Endothelial cell of umbilical vein (primary cell): ENCODE data around the gene DDRGK1. TPM values are rescaled to one million over a fixed set of nuclear protein-coding genes. Genes with fewer than 3 reads are reported as not detected.

Experiments used
- BruUV-seq: library from RNA; stranded (reverse); fragments of 400-500 nt; replicated peaks from 2 replicates; lab custom pipeline; 2021; lab: Mats Ljungman, UMichigan
- CTCF ChIA-PET: fragments of 300-600, 350-600 bp; sonication (Branson Sonifier 250); formaldehyde crosslinking; loops from one replicate; lab custom pipeline; 2021; ENCODE audit warnings: antibody characterized with exemption, inconsistent platforms; lab: Charles Lee
- POLR2A ChIA-PET: fragments of 300-600, 350-600 bp; sonication (Branson Sonifier 250); formaldehyde crosslinking; loops from one replicate; lab custom pipeline; 2021; ENCODE audit warnings: antibody characterized with exemption, inconsistent platforms; lab: Charles Lee
- DNase-seq: peaks from one replicate; pipeline ENCODE4 v3.0.0-alpha.2; 2011; ENCODE audit warnings: low read depth, low spot score
- FAIRE-seq: peaks from 2 replicates; lab custom pipeline; 2011; peaks lifted over from hg19 to GRCh38; lab: Jason Lieb, UNC
- H2AFZ ChIP-seq: 2 replicates; pipeline ENCODE4 v1.6.0; 2012; ENCODE audit warnings: low read depth, low read length, control low read depth, inconsistent platforms
- H3K27ac ChIP-seq: 2 replicates; pipeline ENCODE4 v1.5.1; 2011; ENCODE audit warnings: low read depth, mild to moderate bottlenecking, control low read depth, low read length, moderate library complexity; ENCODE audit not compliant: insufficient read depth
- H3K27me3 ChIP-seq, 2 experiments: 2 replicates each; pipeline versions ENCODE4 v1.6.0 to v1.6.1; 2011; ENCODE audit warnings: low read length in 2 of 2, mixed read lengths in 1 of 2; ENCODE audit not compliant: control insufficient read depth in 2 of 2, insufficient read depth in 2 of 2
- H3K36me3 ChIP-seq, 2 experiments: 2 replicates in 1 of 2; 3 replicates in 1 of 2; pipeline ENCODE4 v1.5.1; 2011; ENCODE audit warnings: low read length in 2 of 2, mild to moderate bottlenecking in 1 of 2, moderate library complexity in 1 of 2; ENCODE audit not compliant: control insufficient read depth in 2 of 2, insufficient read depth in 2 of 2; ENCODE audit errors: extremely low read depth in 1 of 2
- H3K4me1 ChIP-seq: 3 replicates; pipeline ENCODE4 v1.5.1; 2011; ENCODE audit warnings: mild to moderate bottlenecking, low read length; ENCODE audit not compliant: control insufficient read depth, insufficient read depth; ENCODE audit errors: extremely low read depth
- H3K4me2 ChIP-seq: 2 replicates; pipeline ENCODE4 v1.6.1; 2011; ENCODE audit warnings: low read length, control low read depth, mixed read lengths; ENCODE audit not compliant: insufficient read depth
- H3K4me3 ChIP-seq, 3 experiments: fragments of 200-600 bp in 1 of 3; sonication (generic), shearing (Covaris generic) in 1 of 3; replicated peaks in 1 of 3; 2 replicates each; pipeline ENCODE4 v1.5.1; 2011 to 2016; ENCODE audit warnings: control low read depth in 3 of 3, low read length in 3 of 3, mild to moderate bottlenecking in 2 of 3, inconsistent platforms in 1 of 3, low read depth in 1 of 3, moderate library complexity in 1 of 3; ENCODE audit not compliant: insufficient read depth in 1 of 3
- H3K79me2 ChIP-seq: 2 replicates; pipeline ENCODE4 v1.6.0; 2012; ENCODE audit warnings: low read length, inconsistent platforms; ENCODE audit not compliant: control insufficient read depth, insufficient read depth
- H3K9ac ChIP-seq: replicated peaks from 2 replicates; pipeline ENCODE3; 2011; ENCODE audit warnings: low read length, control low read depth; ENCODE audit not compliant: insufficient read depth; ENCODE audit errors: extremely low read depth
- H3K9me1 ChIP-seq: replicated peaks from 3 replicates; pipeline ENCODE4 v1.6.0; 2011; ENCODE audit warnings: mild to moderate bottlenecking, low read length; ENCODE audit not compliant: control insufficient read depth, insufficient read depth; ENCODE audit errors: extremely low read depth
- H3K9me3 ChIP-seq: replicated peaks from 2 replicates; pipeline ENCODE4 v1.5.1; 2012; ENCODE audit warnings: low read length, inconsistent platforms; ENCODE audit not compliant: control insufficient read depth, insufficient read depth
- H4K20me1 ChIP-seq: replicated peaks from 2 replicates; pipeline ENCODE3; 2011; ENCODE audit warnings: mild to moderate bottlenecking, low read length; ENCODE audit not compliant: control insufficient read depth, insufficient read depth; ENCODE audit errors: extremely low read depth
- CTCF ChIP-seq, 2 donors: IDR thresholded peaks; 1 replicate in 1 of 2; 2 replicates in 1 of 2; pipeline ENCODE4 v1.5.1; 2011; ENCODE audit warnings: low read length in 2 of 2, mild to moderate bottlenecking in 2 of 2, moderate library complexity in 2 of 2, control low read depth in 1 of 2, inconsistent platforms in 1 of 2, low read depth in 1 of 2; ENCODE audit not compliant: insufficient read depth in 1 of 2; ENCODE audit errors: extremely low read depth in 1 of 2
- EZH2 ChIP-seq: IDR thresholded peaks from 2 replicates; pipeline ENCODE4 v1.6.1; 2012; ENCODE audit warnings: borderline replicate concordance, low read depth, mild to moderate bottlenecking, moderate library complexity, low read length, inconsistent platforms; ENCODE audit not compliant: severe bottlenecking
- FOS ChIP-seq: IDR thresholded peaks from 2 replicates; pipeline ENCODE4 v1.6.1; 2011; ENCODE audit warnings: mild to moderate bottlenecking, low read length, moderate library complexity, borderline replicate concordance; ENCODE audit not compliant: insufficient read depth
- GATA2 ChIP-seq: IDR thresholded peaks from 2 replicates; pipeline ENCODE4 v1.7.0; 2011; ENCODE audit warnings: low read depth, mild to moderate bottlenecking, moderate library complexity, mixed read lengths, low read length; ENCODE audit not compliant: insufficient read length, insufficient read depth
- JUN ChIP-seq: IDR thresholded peaks from 2 replicates; pipeline ENCODE4 v1.6.1; 2011; ENCODE audit warnings: borderline replicate concordance, low read depth; ENCODE audit not compliant: insufficient read length, insufficient read depth
- MAX ChIP-seq: IDR thresholded peaks from 2 replicates; pipeline ENCODE4 v1.6.1; 2011; ENCODE audit not compliant: insufficient read depth, insufficient read length
- MYC ChIP-seq: IDR thresholded peaks from one replicate; pipeline ENCODE4 v1.6.1; 2011; ENCODE audit warnings: mild to moderate bottlenecking, low read depth, low read length
- POLR2A ChIP-seq: IDR thresholded peaks from 2 replicates; pipeline ENCODE4 v1.6.1; 2012; ENCODE audit warnings: low read depth, mild to moderate bottlenecking, control low read depth, low read length
- POLR2AphosphoS5 ChIP-seq: IDR thresholded peaks from 2 replicates; pipeline ENCODE4 v1.6.1; 2012; ENCODE audit warnings: low read depth, mild to moderate bottlenecking, control low read depth, low read length, moderate library complexity; ENCODE audit not compliant: insufficient read depth
- dilution Hi-C: fragments of 300-500 bp; cut with MboI; formaldehyde crosslinking; loops from one replicate; pipeline ENCODE4 v1.15.0; 2019; ENCODE audit warnings: low sequenced_read_pairs; ENCODE audit not compliant: extremely low pct_ligation_motif_present
- intact Hi-C: fragments of 100-400 bp; cut with micrococcal nuclease; formaldehyde crosslinking; loops from one replicate; pipeline ENCODE4 v1.10.0; 2022
- polyA plus RNA-seq, 4 experiments: library from polyadenylated mRNA; depleted of rRNA in 3 of 4; stranded (reverse) in 3 of 4; unstranded in 1 of 4; fragments of >200 nt; gene quantifications; 2 replicates each; pipeline versions ENCODE4 v1.2.1 to v1.2.3, GENCODE V29; 2011 to 2012; ENCODE audit warnings: missing spikeins in 1 of 4
- total RNA-seq: library from RNA; stranded (reverse); gene quantifications from 2 replicates; pipeline ENCODE4 v1.2.3, GENCODE V29; 2021

DDRGK1 gene
- total and polyA plus RNA-seq, 2 donors (not counting 3 experiments of a cell fraction or from before 2014, with no cell fraction given), result 48.5 to 54.0 TPM

- H3K27me3 ChIP-seq, result peaks cover 0 to 11% of the 10 kb centered on the region in 2 experiments
- no peak overlapping the region for H3K4me3 ChIP-seq
- no TSS peak for BruUV-seq
- H3K9me1 ChIP-seq, result no peaks in the 10 kb centered on the region
- H4K20me1 ChIP-seq, result no peaks in the 10 kb centered on the region
- intact Hi-C loops (no loop called here), dilution Hi-C loops (no loop called here)
- no peaks in the 10 kb centered on the region for H3K36me3 ChIP-seq
- no peaks in the 10 kb centered on the region for H3K79me2 ChIP-seq
- DNase-seq (no peak), FAIRE-seq (no peak)
- no peak overlapping the region for H3K9ac ChIP-seq
- ChIA-PET POLR2A (no interaction called here), CTCF (interaction anchor here (1.2 kb wide), 2 partner anchors 26 to 35 kb away, joined by 3 read pairs; no protein-coding TSS in a partner anchor)
- H3K9me3 ChIP-seq, result no peaks in the 10 kb centered on the region
- no peak overlapping the region for H3K27ac ChIP-seq
- no peak overlapping the region for H3K4me2 ChIP-seq
- peaks cover 10% of the 10 kb centered on the region for H3K4me1 ChIP-seq
- TF ChIP-seq GATA2 (no peak), FOS (no peak), MAX (no peak), EZH2 (no peak), POLR2A (no peak), MYC (no peak), POLR2AphosphoS5 (no peak), JUN (no peak), CTCF (IDR thresholded peaks at IDR 0.05; ENCODE audit: extremely low read depth in 1 of 2, insufficient read depth in 1 of 2, low read depth in 1 of 2, low read length in 2 of 2) (no peak)
- no peak overlapping the region for H2AFZ ChIP-seq
Observed at GRCh38 chr20:3245156-3245555, 40.7 kb upstream of the DDRGK1 start.
